GM21360 (cell line): ENCODE results near the gene OASL.
A peak's percentile ranks its signal among the peaks of the same experiment; 100 is the strongest.
"Not testable (repeated sequence)": the region's sequence is repeated elsewhere in the genome, so short reads cannot be mapped to it uniquely, and the experiment has no call there.

Experiments used
- ATAC-seq: cut with Tn5 transposase; IDR thresholded peaks from one replicate; pipeline ENCODE4 v1.9.1; 2021; ENCODE audit warnings: mild to moderate bottlenecking, moderate library complexity; ENCODE audit not compliant: unreplicated experiment

Gene OASL

DNA sequence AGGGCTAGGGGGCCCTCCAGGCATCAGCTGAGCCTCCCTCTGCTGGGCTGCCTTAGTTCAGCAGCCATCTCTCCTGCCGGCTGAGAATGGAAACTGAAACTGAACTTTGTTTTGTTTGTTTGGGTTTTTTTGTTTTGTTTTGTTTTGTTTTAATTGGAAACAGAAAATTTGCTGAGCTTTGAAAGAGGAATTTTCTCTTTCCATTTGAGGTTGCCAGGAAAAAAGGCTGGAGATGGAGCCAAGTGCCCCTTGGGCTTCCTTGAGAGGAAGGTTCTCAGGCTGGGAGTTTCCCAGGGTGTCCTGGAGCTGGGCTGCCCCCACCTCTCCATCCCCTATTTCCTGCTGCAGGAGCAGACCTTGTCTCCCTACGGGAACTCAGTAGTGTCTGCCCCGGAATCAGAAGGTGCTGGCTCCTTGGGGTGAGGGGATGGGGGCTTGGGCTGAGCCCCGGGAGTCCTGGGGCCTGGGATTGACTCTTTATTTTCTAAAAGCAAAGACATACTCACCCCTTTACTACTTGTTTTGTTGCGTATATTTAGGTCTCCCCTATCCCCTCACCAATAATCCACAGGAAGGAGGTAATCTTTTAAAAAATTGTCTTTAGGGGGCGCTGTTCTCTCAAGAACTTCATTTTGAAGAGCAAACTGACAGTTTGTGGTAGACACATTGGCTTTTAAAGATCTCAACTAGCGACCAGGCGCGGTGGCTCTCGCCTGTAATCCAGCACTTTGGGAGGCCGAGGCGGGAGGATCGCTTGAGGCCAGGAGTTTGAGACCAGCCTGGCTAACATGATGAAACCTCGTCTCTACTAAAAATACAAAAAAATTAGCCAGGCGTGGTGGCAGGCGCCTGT, 21.3 kb upstream of the OASL start:
- peak; percentile 80 for ATAC-seq

- no peak for ATAC-seq
These were observed 20.2 kb upstream of the OASL start for GRCh38 chr12:121059031-121059898.

- ATAC-seq, result no peak
These were observed 18.7 kb upstream of the OASL start for GRCh38 chr12:121057794-121058193.

DNA sequence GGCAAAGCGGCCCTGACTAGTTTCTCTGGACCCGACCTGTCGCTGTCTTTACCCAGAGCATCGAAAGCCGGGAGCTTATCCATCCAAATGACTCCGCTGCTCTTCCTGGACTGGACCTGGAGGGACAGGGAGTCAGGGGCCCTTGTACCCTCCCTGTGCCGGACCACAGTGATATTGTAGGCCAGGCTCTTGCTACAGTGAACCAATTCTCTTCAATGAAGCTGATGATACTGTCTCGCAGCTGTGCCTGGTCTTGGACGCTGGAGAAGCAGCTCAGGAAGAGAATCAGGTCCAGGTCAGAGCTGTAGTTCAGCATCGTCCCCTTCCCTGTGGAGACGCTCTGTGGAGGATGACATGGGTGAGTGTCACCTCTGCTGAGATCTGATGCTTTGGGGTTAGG, 14.7 kb upstream of the OASL start:
- ATAC-seq, result no peak

DNA sequence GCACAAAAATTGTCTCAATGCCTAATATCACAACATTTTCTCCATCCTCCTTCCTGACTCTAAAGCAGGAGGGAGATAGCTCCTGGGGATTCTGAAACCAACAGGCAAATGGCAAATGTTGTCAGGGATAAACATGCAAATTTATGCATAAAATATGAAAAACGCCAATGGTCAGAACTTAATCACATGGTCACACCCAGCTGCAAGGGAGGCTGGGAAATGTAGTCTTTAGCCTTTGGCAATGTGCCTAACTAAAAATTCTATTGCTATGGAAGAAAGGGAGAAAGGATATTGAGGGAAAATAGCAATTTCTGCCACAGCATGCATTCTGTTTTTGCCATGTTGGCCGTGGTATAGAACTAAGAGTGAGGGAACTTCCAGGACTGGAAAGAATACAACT, 11.7 kb upstream of the OASL start:
- no peak for ATAC-seq

DNA sequence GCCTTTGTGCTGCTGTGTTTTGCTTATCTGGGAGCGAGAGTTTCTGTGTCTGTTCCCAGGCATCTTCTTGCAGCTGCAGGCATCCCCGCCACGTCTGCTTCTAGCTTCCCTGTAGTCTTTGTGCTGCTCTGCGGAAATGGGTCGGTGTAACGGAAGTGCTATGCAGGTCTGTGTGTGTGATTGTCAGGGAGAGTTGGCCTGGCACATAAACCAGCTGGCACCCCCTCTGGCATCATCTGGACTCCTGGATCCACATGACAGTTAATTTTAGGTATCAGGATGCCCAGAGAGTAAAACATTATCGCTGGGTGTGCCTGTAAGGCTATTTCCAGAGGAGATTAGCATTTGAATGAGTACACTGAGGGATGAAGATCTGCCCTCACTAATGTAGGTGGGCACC, 9.4 kb upstream of the OASL start:
- ATAC-seq, result no peak

- not testable (repeated sequence) for ATAC-seq
These were observed 8.4 kb upstream of the OASL start for GRCh38 chr12:121047400-121047799.

DNA sequence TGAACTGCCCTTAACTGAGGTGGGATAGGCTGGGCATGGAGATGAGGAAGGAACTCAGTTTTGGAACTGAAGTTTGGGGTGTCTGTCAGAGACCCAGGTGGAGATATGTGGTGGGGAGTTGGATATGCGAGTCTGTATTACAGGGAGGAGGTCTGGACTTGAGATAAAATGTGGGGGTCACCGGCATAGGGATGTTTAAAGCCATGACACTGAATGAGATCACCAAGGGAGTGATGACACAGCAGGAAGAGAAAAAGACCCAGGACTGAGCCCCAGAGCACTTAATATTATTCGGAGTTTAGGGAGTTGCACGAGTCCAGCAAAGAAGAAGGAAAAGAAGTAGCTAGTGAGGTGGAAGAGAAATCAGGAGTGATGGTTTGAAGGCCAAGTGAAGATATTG, 4.0 kb upstream of the OASL start:
- ATAC-seq, result no peak

GRCh38 chr12:121036810-121037326, 2.2 kb downstream of the OASL start:
- no peak for ATAC-seq

DNA sequence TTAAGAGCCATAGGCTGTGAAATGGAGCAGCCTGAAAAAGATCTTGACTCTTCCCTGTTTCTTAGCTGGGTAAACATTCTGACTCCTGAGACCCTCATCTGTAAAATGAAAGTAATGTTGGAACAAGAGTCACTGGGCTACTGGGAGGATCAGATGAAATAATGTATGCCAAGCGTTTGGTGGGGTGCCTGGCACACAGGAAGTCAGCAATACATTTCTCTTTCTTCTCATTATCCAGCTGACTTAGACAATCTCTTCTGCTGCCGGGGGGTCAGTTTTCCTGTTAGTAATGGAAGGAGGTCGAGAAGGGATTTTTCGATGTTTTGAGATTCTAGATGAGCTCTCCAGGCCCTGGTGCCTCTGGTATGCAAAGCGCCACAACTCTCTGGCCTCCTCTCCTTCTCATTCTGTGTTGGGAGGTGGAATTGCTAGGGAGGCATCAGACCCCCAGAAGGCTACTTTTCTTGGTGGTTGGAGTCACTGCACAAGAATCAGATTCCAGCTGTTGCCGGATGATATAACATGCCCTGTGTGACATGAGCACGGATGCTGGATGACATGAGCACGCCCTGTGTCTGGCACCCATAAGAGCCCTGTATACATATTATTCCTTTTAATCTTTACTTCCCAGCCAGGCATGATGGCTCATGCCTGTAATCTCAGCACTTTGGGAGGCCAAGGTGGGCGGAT, 4.3 kb downstream of the OASL start:
- ATAC-seq, result no peak

GRCh38 chr12:121033625-121034349, 5.3 kb downstream of the OASL start:
- ATAC-seq, result no peak

GRCh38 chr12:121030576-121031212, 8.4 kb downstream of the OASL start:
- no peak for ATAC-seq

DNA sequence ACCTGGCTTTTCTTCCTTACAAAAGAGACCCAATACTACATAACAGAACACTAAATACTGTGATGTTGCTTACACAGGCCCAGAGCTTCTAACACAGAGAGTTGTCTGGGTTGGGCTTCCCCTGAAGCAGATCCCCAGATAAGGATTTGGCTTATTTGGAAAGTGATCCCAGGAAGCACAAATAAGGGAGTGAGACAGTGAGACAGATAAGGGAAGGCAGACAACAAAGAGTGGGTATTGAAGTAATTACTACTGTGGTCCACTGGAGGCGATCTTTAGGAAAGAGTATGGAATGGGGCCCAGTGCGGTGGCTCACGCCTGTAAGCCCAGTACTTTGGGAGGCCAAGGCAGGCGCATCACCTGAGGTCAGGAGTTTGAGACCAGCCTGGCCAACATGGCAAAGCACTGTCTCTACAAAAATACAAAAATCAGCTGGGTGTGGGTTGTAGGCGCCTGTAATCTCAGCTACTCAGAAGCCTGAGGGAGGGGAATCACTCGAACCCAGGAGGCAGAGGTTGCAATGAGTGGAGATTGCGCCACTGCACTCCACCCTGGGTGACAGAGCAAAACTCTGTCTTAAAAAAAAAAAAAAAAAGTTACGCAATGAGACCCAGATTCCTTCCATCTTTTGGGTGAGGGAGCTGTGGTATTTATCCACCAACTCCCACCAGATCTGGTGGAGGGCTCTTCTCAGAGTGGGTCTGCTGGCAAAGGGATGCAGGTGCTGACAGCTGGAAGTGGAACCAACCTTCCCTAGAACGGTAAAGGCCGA, 12.6 kb downstream of the OASL start:
- no peak for ATAC-seq

- ATAC-seq, result no peak
These were observed 13.4 kb downstream of the OASL start for GRCh38 chr12:121025442-121026226.

DNA sequence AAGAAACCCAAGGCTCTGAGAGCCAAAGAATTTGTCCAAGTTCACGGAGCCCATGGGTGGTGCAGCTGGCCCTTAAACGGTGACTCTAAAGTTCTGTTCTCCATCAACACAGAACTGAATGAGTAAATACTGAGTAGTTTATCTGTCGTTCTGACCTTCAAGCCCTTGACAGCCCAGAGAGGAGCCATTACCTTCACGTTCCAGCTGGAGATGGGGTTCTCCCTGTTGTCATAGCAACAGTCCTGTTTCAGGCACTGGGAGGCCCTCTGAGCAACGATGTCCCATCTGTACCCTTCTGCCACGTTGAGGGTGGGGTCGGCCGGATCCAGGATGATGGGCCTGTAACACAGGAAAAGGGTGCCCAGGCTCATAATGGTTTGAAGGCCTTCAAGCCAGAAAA, 15.2 kb downstream of the OASL start:
- no peak for ATAC-seq

DNA sequence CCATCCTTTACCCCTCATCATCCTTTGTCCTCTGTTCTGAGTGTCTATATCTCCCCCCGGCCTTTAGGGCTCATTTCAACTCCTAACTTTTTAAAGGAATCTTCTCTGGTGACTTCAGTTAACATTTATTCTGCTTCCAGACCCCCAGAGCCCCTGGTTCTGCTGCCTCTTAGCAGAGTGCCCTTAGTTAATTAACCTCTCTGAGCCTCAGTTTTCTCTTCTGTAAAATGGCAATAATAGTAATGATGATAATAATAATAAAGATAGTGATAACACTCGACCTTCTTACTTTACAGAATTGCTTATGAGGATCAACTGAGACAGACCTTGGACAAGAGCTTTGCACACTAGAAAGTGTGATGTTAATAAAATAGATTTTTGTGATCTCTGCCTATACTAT, 16.3 kb downstream of the OASL start:
- ATAC-seq, result no peak

GRCh38 chr12:121021754-121022153, 17.3 kb downstream of the OASL start:
- ATAC-seq, result no peak

GRCh38 chr12:121018860-121019617, 20.0 kb downstream of the OASL start:
- ATAC-seq, result no peak
